Breast epithelium (tissue), 4 donors: ENCODE results near the gene NLGN2. TPM values are rescaled to one million over a fixed set of nuclear protein-coding genes. Genes with fewer than 3 reads are reported as not detected.
A peak's percentile ranks its signal among the peaks of the same experiment; 100 is the strongest.

ENCODE experiments used
- DNase-seq, 2 donors: peaks; one replicate each; pipeline ENCODE4 v3.0.0-alpha.2; 2019; ENCODE audit warnings: low spot score in 2 of 2
- H3K27ac ChIP-seq, 2 donors: fragments of 200-600 bp; sonication (generic) in 1 of 2; one replicate each; pipeline ENCODE4 v1.5.1; 2016 to 2019; ENCODE audit warnings: mild to moderate bottlenecking in 1 of 2
- H3K27me3 ChIP-seq, 2 donors: fragments of 200-600 bp; sonication (generic) in 1 of 2; one replicate each; pipeline versions ENCODE4 v1.5.1 to v1.6.0; 2017 to 2019; ENCODE audit warnings: control low read depth in 1 of 2, mild to moderate bottlenecking in 1 of 2
- H3K36me3 ChIP-seq: fragments of 200-600 bp; one replicate; pipeline ENCODE4 v1.5.1; 2019
- H3K4me1 ChIP-seq, 2 donors: fragments of 200-600 bp; sonication (generic); one replicate each; pipeline ENCODE4 v1.5.1; 2016 to 2019; ENCODE audit warnings: control low read depth in 1 of 2
- H3K4me3 ChIP-seq, 3 donors: fragments of 200-600 bp; sonication (generic); 1 replicate in 2 of 3; 2 replicates in 1 of 3; pipeline ENCODE4 v1.5.1; 2016 to 2019; ENCODE audit warnings: mild to moderate bottlenecking in 3 of 3, moderate library complexity in 2 of 3
- H3K9me3 ChIP-seq, 2 donors: fragments of 200-600 bp; sonication (generic) in 1 of 2; one replicate each; pipeline ENCODE4 v1.5.1; 2016 to 2019; ENCODE audit warnings: control low read depth in 1 of 2
- POLR2A ChIP-seq: fragments of 450-650 bp; IDR thresholded peaks from one replicate; pipeline ENCODE4 v1.6.1; 2016; ENCODE audit warnings: antibody characterized with exemption, mild to moderate bottlenecking, moderate library complexity
- POLR2AphosphoS5 ChIP-seq, 3 donors: sonication (generic); formaldehyde crosslinking; IDR thresholded peaks; one replicate each; pipeline ENCODE4 v1.6.1; 2017; ENCODE audit warnings: antibody characterized with exemption in 3 of 3
- intact Hi-C: fragments of 100-400 bp; cut with DNase I; formaldehyde crosslinking; loops from one replicate; pipeline ENCODE4 v1.15.1; 2023; ENCODE audit warnings: low total_unique reads
- total RNA-seq, 3 donors: library from RNA; depleted of rRNA; stranded (reverse); fragments of >200 nt; gene quantifications; one replicate each; pipeline ENCODE4 v1.1.0, GENCODE V29; 2016
- TF ChIP-seq, protein P1 (sequence below), 3 donors: fragments of 450-650 bp; IDR thresholded peaks; one replicate each; pipeline ENCODE4 v1.5.1; 2016 to 2017; ENCODE audit warnings: antibody characterized with exemption in 3 of 3, mild to moderate bottlenecking in 3 of 3, moderate library complexity in 3 of 3

The NLGN2 gene
- total RNA-seq, 3 donors from 2014 or later, result 6.7 to 13.1 (median 8.3) TPM

DNA sequence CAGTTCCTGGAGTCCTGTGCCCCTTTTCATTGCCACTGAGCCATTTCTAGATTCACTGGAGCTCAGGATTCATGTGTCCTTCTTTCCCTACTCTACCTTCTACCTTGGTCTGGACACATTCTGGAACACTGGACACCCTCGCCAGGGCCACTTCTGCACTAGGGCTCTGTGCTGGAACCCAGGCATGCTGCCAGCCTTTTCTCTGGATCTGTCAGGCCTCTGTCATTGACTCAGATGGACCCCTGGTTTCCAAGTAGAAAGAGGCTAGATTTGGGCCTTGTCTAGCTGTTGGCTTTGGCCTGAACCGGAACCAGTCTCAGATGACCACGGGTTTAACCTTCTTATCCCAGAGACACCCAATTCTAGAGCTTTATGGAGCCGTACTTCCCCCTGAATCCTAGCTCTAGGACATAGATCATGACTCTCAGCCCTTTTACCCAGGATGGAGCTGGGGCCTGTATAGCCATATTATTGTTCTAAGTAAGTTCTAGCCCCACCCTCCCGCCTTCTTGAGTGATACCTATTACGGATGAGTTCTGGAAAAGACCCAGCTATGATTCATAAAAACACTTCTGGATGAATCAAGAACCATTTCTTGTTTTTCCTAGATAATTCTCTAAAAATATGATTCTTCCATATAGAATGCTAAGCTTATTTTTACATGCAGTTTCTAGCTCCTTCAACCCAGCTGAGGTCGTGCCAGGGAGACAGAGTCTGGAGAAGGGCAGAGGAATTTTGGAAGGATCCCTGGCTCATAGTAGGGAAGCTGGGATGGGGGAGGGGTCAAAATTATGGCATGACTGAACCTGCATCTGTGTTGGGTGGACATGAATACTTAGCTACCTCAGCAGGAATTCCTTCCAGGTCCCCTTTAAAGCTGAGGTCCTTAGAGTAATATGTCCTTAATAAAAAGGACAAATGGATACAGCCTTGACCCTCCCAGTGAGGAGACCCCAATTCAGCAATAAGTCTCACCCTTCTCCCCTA lies 36.1 kb downstream of the NLGN2 start:
- no peak for TF ChIP-seq POLR2A
- no peak for TF ChIP-seq POLR2AphosphoS5 (IDR thresholded peaks at IDR 0.05)
- TF ChIP-seq, protein P1, sequence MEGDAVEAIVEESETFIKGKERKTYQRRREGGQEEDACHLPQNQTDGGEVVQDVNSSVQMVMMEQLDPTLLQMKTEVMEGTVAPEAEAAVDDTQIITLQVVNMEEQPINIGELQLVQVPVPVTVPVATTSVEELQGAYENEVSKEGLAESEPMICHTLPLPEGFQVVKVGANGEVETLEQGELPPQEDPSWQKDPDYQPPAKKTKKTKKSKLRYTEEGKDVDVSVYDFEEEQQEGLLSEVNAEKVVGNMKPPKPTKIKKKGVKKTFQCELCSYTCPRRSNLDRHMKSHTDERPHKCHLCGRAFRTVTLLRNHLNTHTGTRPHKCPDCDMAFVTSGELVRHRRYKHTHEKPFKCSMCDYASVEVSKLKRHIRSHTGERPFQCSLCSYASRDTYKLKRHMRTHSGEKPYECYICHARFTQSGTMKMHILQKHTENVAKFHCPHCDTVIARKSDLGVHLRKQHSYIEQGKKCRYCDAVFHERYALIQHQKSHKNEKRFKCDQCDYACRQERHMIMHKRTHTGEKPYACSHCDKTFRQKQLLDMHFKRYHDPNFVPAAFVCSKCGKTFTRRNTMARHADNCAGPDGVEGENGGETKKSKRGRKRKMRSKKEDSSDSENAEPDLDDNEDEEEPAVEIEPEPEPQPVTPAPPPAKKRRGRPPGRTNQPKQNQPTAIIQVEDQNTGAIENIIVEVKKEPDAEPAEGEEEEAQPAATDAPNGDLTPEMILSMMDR (IDR thresholded peaks at IDR 0.05), result no peak
- no peak overlapping the region for H3K4me3 ChIP-seq
- H3K27ac ChIP-seq, result peak overlapping the region in 1 of 2 donors; percentile 54
- H3K27me3 ChIP-seq, result no peaks in the 10 kb centered on the region
- H3K4me1 ChIP-seq, result peaks cover 8 to 10% of the 10 kb centered on the region in 2 donors
- intact Hi-C loops, result no loop called here
- no peak for DNase-seq
- H3K36me3 ChIP-seq, result no peaks in the 10 kb centered on the region
- H3K9me3 ChIP-seq, result no peaks in the 10 kb centered on the region

DNA sequence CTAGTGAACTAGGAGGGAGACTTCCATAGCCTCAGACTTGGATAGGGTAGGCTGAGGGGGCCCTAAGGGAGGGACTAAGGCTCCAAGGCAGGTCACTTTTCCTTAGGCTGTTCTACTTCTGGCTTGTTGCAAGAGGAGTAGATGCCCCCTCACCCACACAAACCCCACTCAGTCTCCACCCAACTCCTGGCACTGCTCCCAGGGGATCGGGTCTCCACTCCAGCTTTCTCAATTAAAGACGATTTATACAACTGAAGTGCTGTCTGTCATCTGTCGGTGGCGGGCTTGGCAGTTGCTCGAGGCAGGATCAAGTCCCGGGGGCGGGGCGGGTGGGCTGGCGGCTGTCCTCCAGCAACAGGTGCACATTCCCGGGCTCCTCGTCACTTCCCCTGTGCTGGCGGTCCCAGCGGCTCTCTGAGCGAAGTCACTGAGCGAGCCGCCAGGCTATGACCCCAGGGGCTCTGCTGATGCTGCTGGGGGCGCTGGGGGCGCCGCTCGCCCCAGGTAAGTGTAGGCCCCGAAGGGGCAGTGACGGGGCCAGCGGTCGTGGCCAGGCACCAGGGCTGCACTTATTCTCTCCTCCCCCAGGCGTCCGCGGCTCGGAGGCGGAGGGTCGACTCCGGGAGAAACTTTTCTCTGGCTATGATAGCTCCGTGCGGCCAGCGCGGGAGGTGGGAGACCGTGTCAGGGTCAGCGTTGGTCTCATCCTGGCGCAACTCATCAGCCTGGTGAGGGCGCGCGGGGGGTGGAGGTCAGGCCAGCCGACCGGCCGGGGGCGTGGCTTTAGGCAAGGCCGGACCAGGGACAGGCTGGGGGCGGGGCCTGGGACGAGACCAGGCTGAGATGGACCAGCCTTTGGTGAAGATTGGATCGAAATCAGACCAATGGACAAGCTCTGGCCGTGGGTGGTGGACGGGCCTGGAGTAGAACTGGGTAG lies 37.3 kb downstream of the NLGN2 start, which contains the start of gene CHRNB1:
Gene CHRNB1 (plus strand): TSS at position 380 of the 937 bp plus-strand sequence. CDS start 67 bp downstream, at position 447.
- Histone ChIP-seq H3K27me3 (no peaks in the 10 kb centered on the region), H3K9me3 (no peaks in the 10 kb centered on the region), H3K36me3 (no peaks in the 10 kb centered on the region), H3K27ac (peak within 1 kb of the TSS; percentile 16 to 60), H3K4me3 (peak within 1 kb of the TSS; percentile 20 to 61 (median 54)), H3K4me1 (peaks cover 0 to 9% of the 10 kb centered on the region in 2 donors)
- TF ChIP-seq, protein P1 (IDR thresholded peaks at IDR 0.05), result peak in 1 of 3 donors; percentile 11
- no peak for TF ChIP-seq POLR2A
- intact Hi-C loops, result no loop called here
- DNase-seq, result peak in 1 of 2 donors; percentile 59

DNA sequence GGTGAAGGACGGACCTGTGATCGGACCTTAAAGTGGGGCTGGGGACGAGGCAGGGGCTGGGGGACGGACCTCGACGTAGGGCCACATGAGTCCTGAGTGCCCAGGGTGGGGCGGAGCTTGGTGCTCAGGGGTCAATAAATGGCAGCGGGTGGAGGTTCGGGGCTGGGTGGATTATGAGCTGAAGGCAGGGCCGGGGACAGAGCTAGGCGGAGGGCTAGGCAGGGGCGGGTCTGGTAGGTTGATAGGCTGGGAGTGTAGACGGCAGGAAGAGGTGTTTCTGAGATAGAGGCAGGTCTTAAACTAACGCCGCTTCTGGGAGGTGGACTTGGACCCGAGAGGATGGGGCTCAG lies 37.9 kb downstream of the NLGN2 start:
- DNase-seq, result no peak

DNA sequence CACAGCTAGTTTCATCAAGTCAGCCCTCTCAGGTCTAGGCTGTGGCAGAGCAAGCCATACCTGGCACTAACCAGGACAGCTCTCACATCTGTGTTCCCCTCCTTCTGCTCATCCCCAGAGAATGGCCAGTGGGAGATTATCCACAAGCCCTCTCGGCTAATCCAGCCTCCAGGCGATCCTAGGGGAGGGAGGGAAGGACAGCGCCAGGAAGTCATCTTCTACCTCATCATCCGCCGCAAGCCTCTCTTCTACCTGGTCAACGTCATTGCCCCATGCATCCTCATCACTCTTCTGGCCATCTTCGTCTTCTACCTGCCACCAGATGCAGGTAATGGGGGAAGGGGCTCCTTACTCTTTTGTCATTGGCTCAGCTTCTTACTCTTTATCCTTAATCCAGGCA lies 40.8 kb downstream of the NLGN2 start:
- Histone ChIP-seq H3K9me3 (no peaks in the 10 kb centered on the region), H3K4me3 (no peak overlapping the region), H3K27ac (no peak overlapping the region), H3K36me3 (no peaks in the 10 kb centered on the region), H3K4me1 (no peaks in the 10 kb centered on the region), H3K27me3 (no peaks in the 10 kb centered on the region)
- TF ChIP-seq POLR2A (no peak), POLR2AphosphoS5 (IDR thresholded peaks at IDR 0.05) (no peak)
- TF ChIP-seq, protein P1 (IDR thresholded peaks at IDR 0.05), result no peak
- no peak for DNase-seq
- intact Hi-C loops, result no loop called here

More for the DNA sequence above, 37.9 kb downstream of the NLGN2 start:
- intact Hi-C loops, result no loop called here
- peak overlapping the region; percentile 20 to 61 (median 54) for H3K4me3 ChIP-seq
- no peak for TF ChIP-seq POLR2A
- TF ChIP-seq POLR2AphosphoS5 (IDR thresholded peaks at IDR 0.05), result no peak
- TF ChIP-seq, protein P1 (IDR thresholded peaks at IDR 0.05), result no peak
- no peaks in the 10 kb centered on the region for H3K9me3 ChIP-seq
- peaks cover 0 to 2% of the 10 kb centered on the region in 2 donors for H3K4me1 ChIP-seq
- no peaks in the 10 kb centered on the region for H3K36me3 ChIP-seq
- peak overlapping the region; percentile 16 to 60 for H3K27ac ChIP-seq
- H3K27me3 ChIP-seq, result no peaks in the 10 kb centered on the region
